ENCODE measurements around the gene VWA2. TPM values are rescaled to one million over a fixed set of nuclear protein-coding genes. Genes with fewer than 3 reads are reported as not detected.

The VWA2 gene
- total RNA-seq, 1 experiment from 2014 or later = not detected

DNA sequence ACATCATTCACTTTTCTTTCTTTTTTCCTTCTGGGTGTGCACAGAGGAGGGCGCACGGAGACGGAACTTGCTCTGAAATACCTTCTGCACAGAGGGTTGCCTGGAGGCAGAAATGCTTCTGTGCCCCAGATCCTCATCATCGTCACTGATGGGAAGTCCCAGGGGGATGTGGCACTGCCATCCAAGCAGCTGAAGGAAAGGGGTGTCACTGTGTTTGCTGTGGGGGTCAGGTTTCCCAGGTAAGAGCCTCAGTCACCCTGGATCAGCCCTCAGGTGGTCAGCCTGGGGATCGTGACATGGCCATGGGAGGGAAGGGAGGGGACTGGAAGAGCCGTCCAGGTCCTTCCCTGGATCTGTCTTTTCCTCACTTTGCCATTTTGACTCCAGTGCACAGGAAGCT is 33.6 kb downstream of the VWA2 start:
- no peaks in the 10 kb centered on the region for H3K36me3 ChIP-seq (ENCODE audit: control insufficient read depth in 1 of 2, insufficient read depth in 2 of 2, low read length in 2 of 2)
- ChIA-PET CTCF (interaction anchor here (1.7 kb wide), 1 partner anchor 31 kb away, joined by 9 read pairs; no protein-coding TSS in a partner anchor), RAD21 (ENCODE audit: low non-redundant PET in 1 of 2, low total read pairs in 2 of 2, uncharacterized antibody in 2 of 2, unreplicated experiment in 2 of 2) (no interaction called here), POLR2A (no interaction called here)
- DNase-seq (ENCODE audit: low read depth, low spot score) (no peak), ATAC-seq (no peak)
- no peak overlapping the region for H3K9ac ChIP-seq (ENCODE audit: low read length)
- H3K4me3 ChIP-seq (replicated peaks in 1 of 2; ENCODE audit: low read depth in 1 of 2, low read length in 2 of 2) = no peak overlapping the region
- H3K27me3 ChIP-seq (ENCODE audit: insufficient read depth, low read length) = peaks cover 12% of the 10 kb centered on the region
- no TSS peak for BruUV-seq (replicated peaks)
- TF ChIP-seq POLR2A (IDR thresholded peaks at IDR 0.05; ENCODE audit: borderline replicate concordance, extremely low read depth, insufficient read depth, insufficient read length) (no peak), CBX3 (IDR thresholded peaks at IDR 0.05; ENCODE audit: low read depth) (no peak)
- no peak overlapping the region for H3K27ac ChIP-seq (ENCODE audit: low read depth, low read length)
- H3K4me1 ChIP-seq (ENCODE audit: control insufficient read depth in 1 of 2, insufficient read depth in 2 of 2, low read length in 2 of 2) = peaks cover 10 to 14% of the 10 kb centered on the region in 2 experiments
- no peak overlapping the region for H3K4me2 ChIP-seq (ENCODE audit: low read length)
- H3K9me3 ChIP-seq (ENCODE audit: control insufficient read depth in 1 of 2, insufficient read depth in 1 of 2, low read depth in 1 of 2, low read length in 2 of 2) = no peaks in the 10 kb centered on the region
- H3K9me2 ChIP-seq (ENCODE audit: insufficient read depth) = no peaks in the 10 kb centered on the region
- H2AFZ ChIP-seq (ENCODE audit: low read depth, low read length, poor library complexity, severe bottlenecking) = no peak overlapping the region
- H3K79me2 ChIP-seq (ENCODE audit: insufficient read depth, low read length) = no peaks in the 10 kb centered on the region
- intact Hi-C loops (cut with micrococcal nuclease) = no loop called here
- H4K20me1 ChIP-seq (ENCODE audit: insufficient read depth) = no peaks in the 10 kb centered on the region

DNA sequence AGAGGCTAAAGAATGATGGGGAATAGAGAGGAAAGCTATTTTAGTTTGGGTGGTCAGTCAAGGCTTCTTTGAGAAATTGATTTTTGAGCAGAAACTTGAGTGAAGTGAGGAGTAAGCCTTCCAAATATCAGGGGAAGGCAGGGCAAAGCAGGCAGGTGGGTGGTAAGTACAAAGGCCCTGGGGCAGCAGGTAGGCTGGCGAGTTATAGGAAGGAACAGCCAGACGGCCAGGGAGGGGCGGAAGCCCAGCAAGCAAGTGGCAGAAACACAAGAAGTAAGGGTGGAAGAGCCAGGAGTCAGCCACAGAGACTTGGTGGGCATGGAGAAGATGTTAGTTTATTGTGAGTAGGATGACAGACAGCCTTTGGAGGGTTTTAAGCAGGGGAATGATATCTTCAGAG is 34.9 kb downstream of the VWA2 start:
- Histone ChIP-seq H3K36me3 (ENCODE audit: control insufficient read depth in 1 of 2, insufficient read depth in 2 of 2, low read length in 2 of 2) (no peaks in the 10 kb centered on the region), H3K79me2 (ENCODE audit: insufficient read depth, low read length) (no peaks in the 10 kb centered on the region), H3K27me3 (ENCODE audit: insufficient read depth, low read length) (peaks cover 12% of the 10 kb centered on the region), H3K4me3 (replicated peaks in 1 of 2; ENCODE audit: low read depth in 1 of 2, low read length in 2 of 2) (no peak overlapping the region), H2AFZ (ENCODE audit: low read depth, low read length, poor library complexity, severe bottlenecking) (no peak overlapping the region), H3K4me1 (ENCODE audit: control insufficient read depth in 1 of 2, insufficient read depth in 2 of 2, low read length in 2 of 2) (peaks cover 10 to 14% of the 10 kb centered on the region in 2 experiments), H3K9ac (ENCODE audit: low read length) (no peak overlapping the region), H4K20me1 (ENCODE audit: insufficient read depth) (no peaks in the 10 kb centered on the region), H3K9me3 (ENCODE audit: control insufficient read depth in 1 of 2, insufficient read depth in 1 of 2, low read depth in 1 of 2, low read length in 2 of 2) (no peaks in the 10 kb centered on the region), H3K27ac (ENCODE audit: low read depth, low read length) (no peak overlapping the region), H3K4me2 (ENCODE audit: low read length) (no peak overlapping the region), H3K9me2 (ENCODE audit: insufficient read depth) (no peaks in the 10 kb centered on the region)
- ChIA-PET RAD21 (ENCODE audit: low non-redundant PET in 1 of 2, low total read pairs in 2 of 2, uncharacterized antibody in 2 of 2, unreplicated experiment in 2 of 2) (no interaction called here), POLR2A (no interaction called here), CTCF (no interaction called here)
- no TSS peak for BruUV-seq (replicated peaks)
- intact Hi-C loops (cut with micrococcal nuclease) = no loop called here
- DNase-seq (ENCODE audit: low read depth, low spot score) = no peak
- no peak for ATAC-seq
- TF ChIP-seq RAD21 (IDR thresholded peaks at IDR 0.05; ENCODE audit: low read depth) (no peak), SP1 (IDR thresholded peaks at IDR 0.05; ENCODE audit: low read depth) (no peak), SIN3A (IDR thresholded peaks at IDR 0.05; ENCODE audit: low read depth) (no peak), JUND (IDR thresholded peaks at IDR 0.05) (no peak), ZNF274 (IDR thresholded peaks at IDR 0.05; ENCODE audit: low read depth, low read length) (no peak), EZH2 (IDR thresholded peaks at IDR 0.05) (no peak), ZFX (IDR thresholded peaks at IDR 0.05) (no peak), SRF (IDR thresholded peaks at IDR 0.05; ENCODE audit: low read depth) (no peak), EGR1 (IDR thresholded peaks at IDR 0.05; ENCODE audit: low read depth) (no peak), FOSL1 (IDR thresholded peaks at IDR 0.05; ENCODE audit: low read depth) (no peak)
- TF ChIP-seq, protein P1, sequence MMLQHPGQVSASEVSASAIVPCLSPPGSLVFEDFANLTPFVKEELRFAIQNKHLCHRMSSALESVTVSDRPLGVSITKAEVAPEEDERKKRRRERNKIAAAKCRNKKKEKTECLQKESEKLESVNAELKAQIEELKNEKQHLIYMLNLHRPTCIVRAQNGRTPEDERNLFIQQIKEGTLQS (IDR thresholded peaks at IDR 0.05) = no peak
- TF ChIP-seq, protein P2, sequence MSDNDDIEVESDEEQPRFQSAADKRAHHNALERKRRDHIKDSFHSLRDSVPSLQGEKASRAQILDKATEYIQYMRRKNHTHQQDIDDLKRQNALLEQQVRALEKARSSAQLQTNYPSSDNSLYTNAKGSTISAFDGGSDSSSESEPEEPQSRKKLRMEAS (IDR thresholded peaks at IDR 0.05) = no peak
- TF ChIP-seq, protein P3, sequence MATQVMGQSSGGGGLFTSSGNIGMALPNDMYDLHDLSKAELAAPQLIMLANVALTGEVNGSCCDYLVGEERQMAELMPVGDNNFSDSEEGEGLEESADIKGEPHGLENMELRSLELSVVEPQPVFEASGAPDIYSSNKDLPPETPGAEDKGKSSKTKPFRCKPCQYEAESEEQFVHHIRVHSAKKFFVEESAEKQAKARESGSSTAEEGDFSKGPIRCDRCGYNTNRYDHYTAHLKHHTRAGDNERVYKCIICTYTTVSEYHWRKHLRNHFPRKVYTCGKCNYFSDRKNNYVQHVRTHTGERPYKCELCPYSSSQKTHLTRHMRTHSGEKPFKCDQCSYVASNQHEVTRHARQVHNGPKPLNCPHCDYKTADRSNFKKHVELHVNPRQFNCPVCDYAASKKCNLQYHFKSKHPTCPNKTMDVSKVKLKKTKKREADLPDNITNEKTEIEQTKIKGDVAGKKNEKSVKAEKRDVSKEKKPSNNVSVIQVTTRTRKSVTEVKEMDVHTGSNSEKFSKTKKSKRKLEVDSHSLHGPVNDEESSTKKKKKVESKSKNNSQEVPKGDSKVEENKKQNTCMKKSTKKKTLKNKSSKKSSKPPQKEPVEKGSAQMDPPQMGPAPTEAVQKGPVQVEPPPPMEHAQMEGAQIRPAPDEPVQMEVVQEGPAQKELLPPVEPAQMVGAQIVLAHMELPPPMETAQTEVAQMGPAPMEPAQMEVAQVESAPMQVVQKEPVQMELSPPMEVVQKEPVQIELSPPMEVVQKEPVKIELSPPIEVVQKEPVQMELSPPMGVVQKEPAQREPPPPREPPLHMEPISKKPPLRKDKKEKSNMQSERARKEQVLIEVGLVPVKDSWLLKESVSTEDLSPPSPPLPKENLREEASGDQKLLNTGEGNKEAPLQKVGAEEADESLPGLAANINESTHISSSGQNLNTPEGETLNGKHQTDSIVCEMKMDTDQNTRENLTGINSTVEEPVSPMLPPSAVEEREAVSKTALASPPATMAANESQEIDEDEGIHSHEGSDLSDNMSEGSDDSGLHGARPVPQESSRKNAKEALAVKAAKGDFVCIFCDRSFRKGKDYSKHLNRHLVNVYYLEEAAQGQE (IDR thresholded peaks at IDR 0.05; ENCODE audit: low read depth) = no peak

Data from HCT116 (cell line).